AG04450 (cell line): Measurements from ENCODE around the gene SHC4. TPM values are rescaled to one million over a fixed set of nuclear protein-coding genes. Genes with fewer than 3 reads are reported as not detected.
A peak's percentile ranks its signal among the peaks of the same experiment; 100 is the strongest.

Source experiments
- CTCF ChIA-PET: fragments of 300-600, 350-600 bp; formaldehyde crosslinking; extraction: SDS; loops from one replicate; lab custom pipeline; 2022; ENCODE audit warnings: antibody characterized with exemption, inconsistent platforms; lab: Charles Lee
- POLR2A ChIA-PET: fragments of 350-600 bp; formaldehyde crosslinking; extraction: SDS; loops from one replicate; lab custom pipeline; 2021; ENCODE audit warnings: antibody characterized with exemption, inconsistent platforms; lab: Yijun Ruan, JAX
- DNase-seq: peaks from one replicate; pipeline ENCODE4 v3.0.0-alpha.2; 2011; ENCODE audit warnings: low read depth, low spot score
- H3K27ac ChIP-seq: one replicate; pipeline ENCODE4 v1.5.1; 2012; ENCODE audit warnings: low read depth, low read length, control low read depth
- H3K27me3 ChIP-seq: one replicate; pipeline ENCODE4 v1.6.0; 2012; ENCODE audit warnings: low read length; ENCODE audit not compliant: control insufficient read depth, insufficient read depth
- H3K4me3 ChIP-seq: 2 replicates; pipeline ENCODE4 v1.5.1; 2011; ENCODE audit warnings: mild to moderate bottlenecking, low read depth, low read length, control low read depth
- H3K9me3 ChIP-seq: 2 replicates; pipeline ENCODE4 v1.5.1; 2012; ENCODE audit warnings: low read length; ENCODE audit not compliant: control insufficient read depth, insufficient read depth
- polyA plus RNA-seq: library from polyadenylated mRNA; depleted of rRNA; stranded (reverse); fragments of >200 nt; gene quantifications from 2 replicates; pipeline ENCODE4 v1.2.3, GENCODE V29; 2011
- TF ChIP-seq, protein P1 (sequence below): IDR thresholded peaks from 2 replicates; pipeline ENCODE4 v1.5.1; 2011; ENCODE audit warnings: low read depth, low read length, control low read depth, inconsistent platforms

The SHC4 gene
- polyA plus RNA-seq, 1 experiment, result 5.1 TPM

DNA sequence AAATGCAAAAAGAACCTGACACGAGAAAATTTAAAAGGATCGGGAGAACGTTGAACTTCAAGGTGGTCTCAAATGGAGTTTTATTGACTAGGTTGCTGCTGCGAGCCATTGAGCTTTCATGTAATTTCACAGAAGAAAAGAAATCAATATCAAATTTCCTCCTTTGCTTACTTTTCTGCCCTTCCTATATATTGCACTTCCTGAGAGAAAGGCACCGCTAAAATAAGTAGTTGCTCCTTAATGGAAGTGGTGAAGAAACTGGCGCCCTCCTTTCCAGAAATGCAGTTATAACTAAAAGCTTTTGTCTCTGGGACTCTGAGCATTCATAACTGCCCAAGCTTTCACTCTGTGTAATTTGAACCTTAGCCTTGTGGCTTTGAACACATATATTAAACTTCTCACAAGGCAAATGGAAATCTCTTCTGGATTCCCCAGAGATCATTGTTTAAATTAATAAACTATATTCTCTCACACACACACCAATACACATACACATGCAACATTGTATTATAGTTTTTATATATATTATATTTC lies 72.4 kb downstream of the SHC4 start:
- no peak for DNase-seq
- TF ChIP-seq, protein P1, sequence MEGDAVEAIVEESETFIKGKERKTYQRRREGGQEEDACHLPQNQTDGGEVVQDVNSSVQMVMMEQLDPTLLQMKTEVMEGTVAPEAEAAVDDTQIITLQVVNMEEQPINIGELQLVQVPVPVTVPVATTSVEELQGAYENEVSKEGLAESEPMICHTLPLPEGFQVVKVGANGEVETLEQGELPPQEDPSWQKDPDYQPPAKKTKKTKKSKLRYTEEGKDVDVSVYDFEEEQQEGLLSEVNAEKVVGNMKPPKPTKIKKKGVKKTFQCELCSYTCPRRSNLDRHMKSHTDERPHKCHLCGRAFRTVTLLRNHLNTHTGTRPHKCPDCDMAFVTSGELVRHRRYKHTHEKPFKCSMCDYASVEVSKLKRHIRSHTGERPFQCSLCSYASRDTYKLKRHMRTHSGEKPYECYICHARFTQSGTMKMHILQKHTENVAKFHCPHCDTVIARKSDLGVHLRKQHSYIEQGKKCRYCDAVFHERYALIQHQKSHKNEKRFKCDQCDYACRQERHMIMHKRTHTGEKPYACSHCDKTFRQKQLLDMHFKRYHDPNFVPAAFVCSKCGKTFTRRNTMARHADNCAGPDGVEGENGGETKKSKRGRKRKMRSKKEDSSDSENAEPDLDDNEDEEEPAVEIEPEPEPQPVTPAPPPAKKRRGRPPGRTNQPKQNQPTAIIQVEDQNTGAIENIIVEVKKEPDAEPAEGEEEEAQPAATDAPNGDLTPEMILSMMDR, result no peak
- Histone ChIP-seq H3K27ac (no peak overlapping the region), H3K4me3 (no peak overlapping the region), H3K27me3 (no peaks in the 10 kb centered on the region), H3K9me3 (no peaks in the 10 kb centered on the region)
- ChIA-PET POLR2A (interaction anchor here (0.7 to 0.8 kb wide), 2 partner anchors 10 to 13 kb away, joined by 3 to 4 read pairs; partner anchors contain the start of gene EID1), CTCF (interaction anchor here (0.7 to 1.6 kb wide), 4 partner anchors 30 to 255 kb away, joined by 3 to 5 read pairs (median 4); no protein-coding TSS in a partner anchor)

DNA sequence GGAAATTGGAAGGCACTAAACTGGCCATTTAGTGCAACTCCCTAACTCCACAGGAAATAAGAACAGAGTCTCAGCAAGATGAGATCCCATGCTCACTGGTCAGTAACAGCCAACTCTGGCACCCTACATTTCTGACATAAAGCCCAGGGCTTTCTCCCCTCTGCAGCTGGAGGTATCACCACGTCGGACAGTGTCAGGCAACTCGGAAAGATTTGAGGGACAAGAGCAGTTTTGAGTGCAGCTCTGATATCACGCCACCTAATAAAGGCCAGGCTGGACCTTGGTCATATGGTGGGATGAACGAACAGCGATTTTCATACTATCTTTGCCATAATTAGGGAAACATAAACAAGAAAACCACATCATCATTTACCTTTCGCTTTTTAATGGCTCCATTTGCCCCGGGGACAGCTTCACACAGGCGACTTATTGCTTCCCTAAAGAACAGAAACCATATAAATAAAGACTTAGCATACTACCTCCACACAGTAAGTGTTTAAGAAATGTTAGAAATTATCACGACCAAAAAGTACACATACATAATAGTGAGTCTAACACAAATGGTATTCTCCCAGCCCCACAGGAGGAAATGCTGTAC lies 73.2 kb downstream of the SHC4 start:
- TF ChIP-seq, protein P1, result no peak
- POLR2A ChIA-PET, result no interaction called here
- Histone ChIP-seq H3K27me3 (no peaks in the 10 kb centered on the region), H3K4me3 (no peak overlapping the region), H3K27ac (no peak overlapping the region), H3K9me3 (no peaks in the 10 kb centered on the region)
- no peak for DNase-seq
- CTCF ChIA-PET, result interaction anchor here (1.1 to 1.9 kb wide), 4 partner anchors 29 to 538 kb away, joined by 4 to 5 read pairs (median 4); no protein-coding TSS in a partner anchor

DNA sequence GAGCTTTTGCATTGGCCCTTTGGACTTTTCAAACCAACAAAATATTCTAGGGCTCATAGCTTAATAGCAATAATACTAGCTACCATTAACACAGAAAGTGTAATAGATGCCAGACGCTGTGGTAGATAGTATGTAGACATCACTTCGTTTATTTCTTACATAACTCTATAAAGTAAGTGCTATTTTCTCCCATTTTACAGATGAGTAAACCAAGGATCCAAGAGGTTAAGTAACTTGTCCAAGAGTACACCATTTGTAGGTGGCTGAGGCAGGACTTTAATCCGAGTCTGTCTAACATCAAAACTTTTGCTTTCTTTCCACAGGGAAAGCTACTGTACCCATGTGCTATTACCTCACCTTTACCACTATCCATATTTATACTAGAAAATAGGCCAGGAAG lies 73.8 kb downstream of the SHC4 start:
- H3K27ac ChIP-seq, result no peak overlapping the region
- no peaks in the 10 kb centered on the region for H3K27me3 ChIP-seq
- ChIA-PET POLR2A (interaction anchor here (0.6 to 1.5 kb wide), 2 partner anchors 12 to 354 kb away, joined by 3 to 11 read pairs; partner anchors contain the start of gene EID1), CTCF (interaction anchor here (1.1 to 1.9 kb wide), 2 partner anchors 28 to 537 kb away, joined by 4 to 5 read pairs; no protein-coding TSS in a partner anchor)
- no peaks in the 10 kb centered on the region for H3K9me3 ChIP-seq
- no peak for DNase-seq
- TF ChIP-seq, protein P1, result no peak
- no peak overlapping the region for H3K4me3 ChIP-seq

DNA sequence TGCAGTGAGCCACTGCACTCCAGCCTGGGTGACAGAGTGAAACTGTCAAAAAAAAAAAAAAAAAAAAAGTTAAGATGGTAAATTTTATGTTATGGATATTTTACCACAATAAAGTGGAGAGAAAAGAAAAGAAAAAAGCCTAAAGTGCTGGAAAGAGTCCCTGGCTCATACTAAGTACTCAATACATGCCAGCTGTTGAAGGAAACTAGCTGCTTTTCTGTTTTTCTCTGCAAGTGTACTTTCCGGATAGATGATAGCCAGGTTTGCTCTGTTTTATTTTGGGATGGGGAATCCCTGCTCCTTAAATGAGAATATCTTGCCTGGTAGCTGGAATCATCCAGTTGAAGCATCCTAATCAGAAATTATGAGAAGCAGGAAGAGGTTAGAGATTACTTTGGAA lies 74.9 kb downstream of the SHC4 start:
- Histone ChIP-seq H3K9me3 (no peaks in the 10 kb centered on the region), H3K4me3 (no peak overlapping the region), H3K27ac (peak overlapping the region; percentile 60), H3K27me3 (no peaks in the 10 kb centered on the region)
- POLR2A ChIA-PET, result interaction anchor here (0.9 to 1.5 kb wide), 2 partner anchors 11 to 267 kb away, joined by 3 to 11 read pairs; partner anchors contain the start of genes COPS2 and EID1
- CTCF ChIA-PET, result interaction anchor here (1.9 kb wide), 1 partner anchor 536 kb away, joined by 5 read pairs; no protein-coding TSS in a partner anchor
- TF ChIP-seq, protein P1, result no peak
- no peak for DNase-seq

DNA sequence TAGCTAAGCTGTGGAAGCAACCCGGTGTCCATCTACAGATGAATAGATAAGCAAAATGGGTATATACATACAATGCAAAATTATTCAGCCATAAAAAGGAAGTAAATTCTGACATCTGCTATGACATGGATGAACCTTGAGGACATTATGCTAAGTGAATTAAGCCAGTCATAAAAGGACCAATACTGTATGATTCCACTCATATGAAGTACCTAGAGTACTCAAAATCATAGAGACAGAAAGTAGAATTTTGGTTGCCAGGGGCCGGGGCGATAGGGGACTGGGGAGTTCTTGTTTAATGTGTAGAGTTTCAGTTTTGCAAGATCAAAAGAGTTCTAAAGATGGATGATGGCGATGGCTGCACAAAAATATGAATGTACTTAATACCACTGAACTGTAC lies 75.5 kb downstream of the SHC4 start:
- no peak for DNase-seq
- Histone ChIP-seq H3K27ac (no peak overlapping the region), H3K27me3 (no peaks in the 10 kb centered on the region), H3K4me3 (no peak overlapping the region), H3K9me3 (no peaks in the 10 kb centered on the region)
- CTCF ChIA-PET, result interaction anchor here (1.9 kb wide), 1 partner anchor 536 kb away, joined by 5 read pairs; no protein-coding TSS in a partner anchor
- TF ChIP-seq, protein P1, result no peak
- POLR2A ChIA-PET, result interaction anchor here (1.5 kb wide), 1 partner anchor 10 kb away, joined by 11 read pairs; the partner anchor contains the start of gene EID1
